GM12878 (cell line): ENCODE measurements around the gene OCA2.

Experiments used
- SREBF2 ChIP-seq: IDR thresholded peaks from 2 replicates; pipeline ENCODE4 v1.6.1; 2012; ENCODE audit warnings: mild to moderate bottlenecking, low read length
- TF ChIP-seq, protein P1 (sequence below), 3 experiments: IDR thresholded peaks in 2 of 3; conservative IDR thresholded peaks in 1 of 3; 2 replicates each; pipeline ENCODE4 v1.5.1; 2011; ENCODE audit warnings: low read depth in 3 of 3, low read length in 3 of 3, mild to moderate bottlenecking in 3 of 3, control low read depth in 2 of 3, moderate library complexity in 2 of 3, inconsistent platforms in 1 of 3, mixed read lengths in 1 of 3; ENCODE audit not compliant: control insufficient read depth in 2 of 3, insufficient read depth in 1 of 3; ENCODE audit errors: extremely low read depth in 1 of 3

DNA sequence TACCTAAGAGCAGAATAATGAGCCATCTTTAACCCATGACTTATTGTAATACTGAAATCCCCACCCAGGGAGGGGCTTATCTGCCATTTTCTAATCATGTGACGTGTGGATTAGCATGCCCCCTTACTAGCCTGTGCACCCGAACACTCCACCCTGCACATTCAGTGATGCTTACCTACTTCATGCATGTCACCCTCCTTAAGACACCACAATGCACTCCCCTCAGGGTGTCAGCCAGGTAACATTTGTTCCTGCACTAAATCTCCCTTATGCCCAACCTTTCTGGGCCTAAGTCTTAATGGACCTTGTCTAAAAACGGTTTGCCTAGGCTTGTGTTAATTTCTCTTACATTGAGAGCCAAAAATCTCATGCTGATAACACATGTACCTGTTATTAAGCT, 336.6 kb downstream of the OCA2 start:
- TF ChIP-seq, protein P1, sequence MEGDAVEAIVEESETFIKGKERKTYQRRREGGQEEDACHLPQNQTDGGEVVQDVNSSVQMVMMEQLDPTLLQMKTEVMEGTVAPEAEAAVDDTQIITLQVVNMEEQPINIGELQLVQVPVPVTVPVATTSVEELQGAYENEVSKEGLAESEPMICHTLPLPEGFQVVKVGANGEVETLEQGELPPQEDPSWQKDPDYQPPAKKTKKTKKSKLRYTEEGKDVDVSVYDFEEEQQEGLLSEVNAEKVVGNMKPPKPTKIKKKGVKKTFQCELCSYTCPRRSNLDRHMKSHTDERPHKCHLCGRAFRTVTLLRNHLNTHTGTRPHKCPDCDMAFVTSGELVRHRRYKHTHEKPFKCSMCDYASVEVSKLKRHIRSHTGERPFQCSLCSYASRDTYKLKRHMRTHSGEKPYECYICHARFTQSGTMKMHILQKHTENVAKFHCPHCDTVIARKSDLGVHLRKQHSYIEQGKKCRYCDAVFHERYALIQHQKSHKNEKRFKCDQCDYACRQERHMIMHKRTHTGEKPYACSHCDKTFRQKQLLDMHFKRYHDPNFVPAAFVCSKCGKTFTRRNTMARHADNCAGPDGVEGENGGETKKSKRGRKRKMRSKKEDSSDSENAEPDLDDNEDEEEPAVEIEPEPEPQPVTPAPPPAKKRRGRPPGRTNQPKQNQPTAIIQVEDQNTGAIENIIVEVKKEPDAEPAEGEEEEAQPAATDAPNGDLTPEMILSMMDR (IDR thresholded peaks at IDR 0.05 in 2 of 3, conservative IDR thresholded peaks at IDR 0.05 in 1 of 3; ENCODE audit: control insufficient read depth in 2 of 3, extremely low read depth in 1 of 3, insufficient read depth in 1 of 3, low read depth in 3 of 3, low read length in 3 of 3): no peak
- no peak for TF ChIP-seq SREBF2
